HG02885 (cell line): ENCODE results near the gene HAVCR1.
"Not testable (repeated sequence)": the region's sequence is repeated elsewhere in the genome, so short reads cannot be mapped to it uniquely, and the experiment has no call there.

Experiments used
- ATAC-seq: cut with Tn5 transposase; IDR thresholded peaks from one replicate; pipeline ENCODE4 v1.9.1; 2021; ENCODE audit warnings: mild to moderate bottlenecking; ENCODE audit not compliant: unreplicated experiment, poor library complexity

HAVCR1 gene

GRCh38 chr5:157059093-157059539 lies at the start of gene HAVCR1:
Gene HAVCR1, minus strand, starts transcription at chr5:157059116. Its CDS starts 1,173 bp downstream, at chr5:157057943.
- ATAC-seq: no peak

GRCh38 chr5:157107508-157107907 lies 48.6 kb upstream of the HAVCR1 start:
- ATAC-seq: no peak

- ATAC-seq: peak; percentile 35
Measured at GRCh38 chr5:157106630-157107461, 47.9 kb upstream of the HAVCR1 start.

GRCh38 chr5:157100140-157100679 lies 41.3 kb upstream of the HAVCR1 start:
- ATAC-seq: peak; percentile 37

DNA sequence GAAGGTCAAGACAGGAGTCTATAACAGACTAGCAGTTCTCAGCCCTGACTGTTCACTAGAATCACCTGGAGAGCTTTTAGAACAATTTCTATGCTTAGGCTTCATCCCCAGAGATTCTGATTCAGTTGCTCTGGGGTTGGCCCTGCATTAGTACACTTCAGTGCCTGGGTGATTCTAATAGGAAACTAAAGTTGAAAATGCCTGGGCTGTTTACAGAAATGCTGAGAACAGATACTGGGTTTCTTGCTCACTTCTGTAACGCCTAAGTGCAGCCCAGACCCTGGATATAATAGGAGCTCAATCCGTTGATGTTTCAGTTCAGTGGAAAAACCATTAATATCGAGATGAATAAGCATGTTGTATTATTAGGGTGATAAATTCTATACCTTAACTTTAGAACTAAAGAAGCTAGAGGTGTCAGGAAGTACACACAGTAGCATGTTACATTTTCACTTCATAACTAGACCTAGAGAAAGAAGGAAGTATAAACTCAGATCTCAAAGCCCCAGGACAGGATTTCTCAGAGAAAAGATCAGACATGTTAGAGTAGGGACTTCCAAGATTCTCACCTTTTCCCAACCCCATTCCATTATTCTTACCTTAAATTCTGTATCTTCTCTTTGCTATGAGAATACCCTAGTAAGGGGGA lies 29.6 kb upstream of the HAVCR1 start:
- peak; percentile 62 for ATAC-seq

DNA sequence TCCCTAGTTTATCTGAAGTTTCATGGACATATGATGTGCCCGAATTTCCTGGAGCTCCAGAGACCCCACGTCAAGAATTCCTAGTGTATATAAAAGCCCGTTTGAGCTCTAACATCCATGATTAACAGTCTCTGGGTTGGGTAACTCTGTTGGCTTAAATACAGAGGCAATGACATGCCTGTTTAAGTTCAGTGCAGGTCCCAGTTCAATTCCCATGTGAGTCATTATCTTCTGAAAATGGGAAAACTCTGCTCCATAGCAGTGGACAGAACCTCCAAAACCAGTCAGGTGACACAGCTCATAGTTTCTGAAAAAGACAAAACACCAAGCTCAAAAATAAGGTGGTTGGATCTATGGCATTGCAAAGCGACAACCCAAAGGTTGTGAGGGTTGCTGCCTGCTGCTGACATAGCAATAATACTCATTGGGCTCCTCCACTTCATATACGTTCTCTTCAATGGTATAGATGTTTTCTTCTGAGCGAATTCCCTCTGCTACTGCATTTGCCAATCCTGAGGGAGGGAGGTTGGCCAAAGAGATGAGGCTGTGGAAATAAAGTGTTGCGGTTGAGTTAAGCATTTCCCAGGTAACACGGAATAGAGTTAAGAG lies 27.9 kb upstream of the HAVCR1 start:
- ATAC-seq: no peak

GRCh38 chr5:157085930-157086329 lies 27.0 kb upstream of the HAVCR1 start:
- ATAC-seq: no peak

- ATAC-seq: no peak
Measured at GRCh38 chr5:157080286-157080685, 21.4 kb upstream of the HAVCR1 start.

GRCh38 chr5:157076558-157076957 lies 17.6 kb upstream of the HAVCR1 start:
- ATAC-seq: peak; percentile 36

GRCh38 chr5:157072508-157072907 lies 13.6 kb upstream of the HAVCR1 start:
- no peak for ATAC-seq

DNA sequence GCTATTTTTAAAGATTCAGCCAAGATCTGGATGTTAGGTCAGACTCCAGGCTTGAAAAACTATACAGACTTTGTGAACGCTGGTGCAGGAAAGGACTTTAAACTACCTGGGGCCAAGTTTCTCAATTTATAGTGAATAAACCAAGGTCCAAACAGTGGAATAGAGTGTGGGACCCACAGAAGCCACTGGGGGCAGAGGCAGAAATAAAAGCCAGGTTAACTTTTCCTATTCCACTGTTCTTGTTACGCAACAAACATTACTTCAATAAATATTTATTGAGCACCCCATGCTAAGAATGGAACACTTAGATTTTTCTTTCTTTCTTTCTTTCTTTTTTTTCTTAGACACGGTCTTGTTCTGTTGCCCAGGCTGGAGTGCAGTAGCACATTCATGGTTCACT lies 11.0 kb upstream of the HAVCR1 start:
- no peak for ATAC-seq

DNA sequence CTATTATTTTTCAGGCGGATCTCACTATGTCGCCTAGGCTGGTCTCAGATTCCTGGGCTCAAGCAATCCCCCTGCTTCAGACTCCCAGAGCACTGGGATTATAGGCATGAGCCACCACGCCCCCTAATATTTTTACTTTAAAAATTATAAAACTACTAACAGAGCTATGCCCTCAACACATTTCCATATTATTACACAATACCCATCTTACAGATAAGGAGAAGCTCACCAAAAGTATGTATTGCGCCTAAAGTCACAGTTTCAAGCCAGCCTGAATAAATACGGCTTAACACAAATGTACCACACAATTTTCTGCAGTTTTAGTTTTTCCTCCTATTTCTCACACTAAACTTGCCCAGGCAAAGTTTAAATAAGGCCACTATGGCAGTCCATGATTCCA lies 9.9 kb upstream of the HAVCR1 start:
- ATAC-seq: no peak

DNA sequence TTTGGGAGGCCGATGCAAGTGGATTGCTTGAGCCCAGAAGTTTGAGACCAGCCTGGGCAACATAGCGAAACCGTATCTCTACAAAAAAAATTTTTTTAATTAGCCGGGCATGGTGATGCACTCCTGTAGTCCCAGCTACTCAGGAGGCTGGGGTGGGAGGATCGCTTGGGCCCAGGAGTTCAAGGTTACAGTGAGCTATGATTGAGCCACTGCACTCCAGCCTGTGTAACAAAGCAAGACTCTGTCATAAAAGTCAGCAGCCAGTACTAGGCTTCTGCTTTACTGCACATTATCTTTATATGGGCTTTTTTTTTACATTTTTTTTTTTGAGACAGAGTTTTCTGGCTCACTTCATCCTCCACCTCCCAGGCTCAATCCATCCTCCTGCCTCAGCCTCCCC lies 9.4 kb upstream of the HAVCR1 start:
- ATAC-seq: no peak

DNA sequence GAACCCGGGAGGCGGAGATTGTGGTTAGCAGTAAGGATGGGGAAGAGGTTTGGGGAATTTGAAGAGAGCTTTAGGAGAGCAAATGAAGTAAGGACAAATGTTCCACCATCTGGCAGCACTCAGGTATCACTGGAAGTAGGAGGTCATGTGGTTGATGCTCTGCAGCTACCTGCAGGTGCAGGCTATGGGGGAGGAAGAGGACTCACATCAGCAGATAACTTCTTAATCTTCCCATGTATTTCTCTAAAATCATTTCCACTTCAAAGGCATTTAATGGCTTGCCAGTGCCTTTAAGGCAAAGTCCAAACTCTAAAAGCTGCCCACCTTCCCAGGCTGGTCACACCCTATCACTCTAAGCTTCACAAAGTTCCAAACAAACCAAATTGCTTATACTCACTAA lies 8.1 kb upstream of the HAVCR1 start:
- no peak for ATAC-seq

- ATAC-seq: no peak
Measured at GRCh38 chr5:157066080-157066479, 7.2 kb upstream of the HAVCR1 start.

DNA sequence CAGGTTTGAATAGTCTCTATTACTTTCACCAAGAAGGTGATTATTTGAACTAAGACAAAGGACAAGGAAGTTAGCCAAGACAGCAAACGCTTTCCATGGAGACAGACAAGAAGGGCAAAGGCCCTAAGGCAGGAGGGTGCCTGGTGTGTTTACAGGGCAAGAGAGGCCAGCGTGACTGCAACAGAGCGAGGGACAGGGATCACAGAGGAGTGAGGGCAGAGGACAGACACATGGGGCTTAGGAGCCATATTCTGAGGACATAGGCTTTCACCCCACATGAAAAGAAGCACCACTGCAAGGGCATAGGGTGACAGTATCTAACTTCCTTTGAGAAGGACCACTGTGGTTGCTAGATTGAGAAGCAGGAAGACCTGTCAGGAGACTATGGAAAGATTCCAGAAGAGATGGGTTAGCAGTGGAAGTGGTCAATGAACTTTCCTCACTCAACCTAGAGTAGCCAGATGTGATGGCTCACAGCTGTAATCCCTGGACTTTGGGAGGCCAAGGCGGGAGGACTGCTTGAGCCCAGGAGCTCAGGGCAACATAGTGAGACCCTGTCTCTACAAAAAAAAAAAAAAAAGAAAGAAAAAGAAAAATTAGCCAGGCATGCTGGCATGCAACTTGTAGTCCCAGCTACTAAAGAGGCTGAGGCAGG lies 5.0 kb upstream of the HAVCR1 start:
- no peak for ATAC-seq

GRCh38 chr5:157059891-157060290 lies 975 bp upstream of the HAVCR1 start:
- ATAC-seq: no peak

DNA sequence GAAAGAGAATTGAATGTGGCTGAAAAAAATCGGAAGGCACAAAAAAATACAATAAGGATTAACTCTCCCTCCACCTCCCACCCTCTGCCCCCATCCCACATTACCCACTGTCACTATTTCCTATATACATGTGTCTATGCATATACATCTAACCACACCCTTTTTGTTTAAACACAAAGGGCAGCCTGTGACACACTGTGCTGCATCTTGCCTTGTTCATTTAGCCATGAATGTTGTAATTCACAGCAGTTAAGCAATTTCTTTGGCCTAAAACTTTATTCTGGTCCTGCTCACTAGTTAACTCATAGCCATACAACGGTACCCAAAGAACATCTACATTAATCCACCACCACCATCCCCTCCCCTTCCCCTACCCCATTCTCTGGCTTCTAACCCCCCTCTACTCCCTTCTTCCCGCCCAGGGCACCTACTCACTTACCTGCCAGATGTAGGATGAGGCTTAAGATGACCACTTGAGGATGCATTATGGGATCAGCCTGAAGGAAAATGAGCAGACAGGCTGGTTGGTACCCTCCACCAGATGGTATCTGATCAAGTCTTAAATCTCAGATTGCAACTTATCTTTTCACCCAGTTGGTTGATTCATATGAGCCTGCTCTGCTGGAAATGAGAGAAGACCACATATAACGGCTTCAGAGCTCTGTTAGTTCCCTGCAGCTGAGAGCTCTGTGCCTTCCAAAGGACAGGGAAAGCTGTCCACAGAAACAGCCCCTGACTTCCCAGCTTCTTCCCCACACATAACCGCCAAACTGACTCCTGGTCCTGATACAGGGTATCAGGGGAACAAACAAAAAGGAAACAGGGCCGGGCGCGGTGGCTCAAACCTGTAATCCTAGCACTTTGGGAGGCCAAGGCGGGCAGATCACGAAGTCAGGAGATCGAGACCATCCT lies 1.2 kb downstream of the HAVCR1 start:
- no peak for ATAC-seq

GRCh38 chr5:157056848-157057247 lies 2.1 kb downstream of the HAVCR1 start:
- not testable (repeated sequence) for ATAC-seq
